Occipital lobe (tissue), 2 donors: ENCODE data around the gene IGSF6. TPM values are rescaled to one million over a fixed set of nuclear protein-coding genes. Genes with fewer than 3 reads are reported as not detected.
"Not testable (repeated sequence)": the region's sequence is repeated elsewhere in the genome, so short reads cannot be mapped to it uniquely, and the experiment has no call there.

ENCODE experiments used
- DNase-seq: peaks from one replicate; lab custom pipeline; 2025; lab: John Stamatoyannopoulos, UW
- total RNA-seq: library from RNA; depleted of rRNA; stranded (reverse); fragments of >200 nt; gene quantifications from one replicate; pipeline ENCODE4 v1.2.3, GENCODE V29; 2014

Gene IGSF6
- total RNA-seq, 1 donor from 2014 or later: 3.1 TPM

DNA sequence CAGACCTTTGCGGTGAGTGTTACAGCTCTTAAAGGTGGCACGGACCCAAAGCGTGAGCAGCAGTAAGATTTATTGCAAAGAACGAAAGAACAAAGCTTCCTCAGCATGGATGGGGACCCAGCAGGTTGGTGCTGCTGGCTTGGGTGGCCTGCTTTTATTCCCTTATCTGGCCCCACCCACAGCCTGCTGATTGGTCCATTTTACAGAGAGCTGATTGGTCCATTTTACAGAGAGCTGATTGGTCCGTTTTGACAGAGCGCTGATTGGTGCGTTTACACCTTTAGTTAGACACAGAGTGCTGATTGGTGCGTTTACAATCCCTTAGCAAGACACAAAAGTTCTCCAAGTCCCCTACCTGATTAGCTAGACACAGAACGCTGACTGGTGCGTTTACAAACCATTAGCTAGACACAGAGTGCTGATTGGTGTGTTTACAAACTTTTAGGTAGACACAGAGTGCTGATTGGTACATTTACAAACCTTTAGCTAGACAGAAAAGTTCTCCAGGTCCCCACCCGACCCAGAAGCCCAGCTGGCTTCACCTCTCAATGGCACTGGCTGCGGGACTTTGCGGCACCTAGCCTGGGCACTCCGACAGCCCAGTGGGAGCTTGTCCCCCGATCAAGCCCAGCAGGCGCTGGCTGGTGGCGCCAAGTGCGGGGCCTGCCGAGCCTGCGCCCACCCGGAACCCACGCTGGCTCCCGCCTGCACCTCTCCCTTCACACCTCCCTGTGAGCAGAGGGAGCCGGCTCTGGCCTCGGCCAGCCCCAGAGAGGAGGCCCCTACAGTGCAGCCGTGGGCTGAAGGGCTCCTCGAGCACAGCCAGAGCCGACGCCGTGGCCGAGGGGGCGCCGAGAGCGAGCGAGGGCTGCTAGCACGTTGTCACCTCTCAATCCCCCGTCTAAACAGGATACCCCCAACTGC is 22.5 kb downstream of the IGSF6 start:
- not testable (repeated sequence) for DNase-seq

DNA sequence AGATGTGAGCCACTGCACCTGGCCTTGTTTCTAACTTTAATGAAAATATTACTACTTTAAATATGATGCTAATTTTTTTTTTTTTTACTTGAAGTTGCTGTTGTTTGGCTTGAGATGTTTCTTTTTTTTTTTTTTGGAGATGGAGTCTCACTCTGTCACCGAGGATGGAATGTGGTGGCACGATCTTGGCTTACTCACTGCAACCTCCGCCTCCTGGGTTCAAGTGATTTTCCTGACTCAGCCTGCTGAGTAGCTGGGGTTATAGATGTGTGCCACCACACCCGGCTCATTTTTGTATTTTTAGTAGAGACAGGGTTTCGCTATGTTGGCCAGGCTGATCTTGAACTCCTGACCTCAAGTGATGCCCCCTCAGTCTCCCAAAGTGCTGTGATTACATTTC is 23.6 kb downstream of the IGSF6 start:
- DNase-seq: no peak

- DNase-seq: no peak
These were observed 24.2 kb downstream of the IGSF6 start for GRCh38 chr16:21628121-21628726.

DNA sequence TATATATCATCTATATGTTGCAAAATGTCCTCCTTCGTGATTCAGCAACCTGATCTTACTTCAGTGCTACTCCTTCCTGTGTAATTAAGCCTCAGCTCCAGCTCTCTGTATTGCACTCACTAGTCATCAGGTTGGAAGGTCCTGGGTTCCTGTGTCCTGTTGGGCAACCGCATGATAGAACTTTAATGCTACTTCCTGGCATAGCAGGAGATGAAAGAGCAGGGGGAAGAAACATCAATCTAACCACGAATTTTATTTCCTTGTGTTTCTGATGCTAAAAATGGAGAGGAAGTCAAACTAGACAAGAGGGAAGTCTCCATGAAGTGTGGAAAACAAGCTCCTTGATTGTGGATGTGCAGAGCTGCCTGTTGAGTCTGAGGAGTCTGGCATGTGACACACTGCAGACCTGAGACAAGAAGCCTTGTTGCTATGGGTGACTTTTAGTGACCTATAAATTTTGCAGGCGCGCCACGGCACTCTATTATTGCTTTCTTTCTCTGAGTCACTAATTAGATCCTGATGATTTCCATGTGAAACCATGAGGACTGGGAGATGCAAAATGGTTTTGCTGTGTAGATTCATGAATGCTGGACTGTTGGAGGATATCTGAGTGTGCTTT is 25.6 kb downstream of the IGSF6 start:
- no peak for DNase-seq

DNA sequence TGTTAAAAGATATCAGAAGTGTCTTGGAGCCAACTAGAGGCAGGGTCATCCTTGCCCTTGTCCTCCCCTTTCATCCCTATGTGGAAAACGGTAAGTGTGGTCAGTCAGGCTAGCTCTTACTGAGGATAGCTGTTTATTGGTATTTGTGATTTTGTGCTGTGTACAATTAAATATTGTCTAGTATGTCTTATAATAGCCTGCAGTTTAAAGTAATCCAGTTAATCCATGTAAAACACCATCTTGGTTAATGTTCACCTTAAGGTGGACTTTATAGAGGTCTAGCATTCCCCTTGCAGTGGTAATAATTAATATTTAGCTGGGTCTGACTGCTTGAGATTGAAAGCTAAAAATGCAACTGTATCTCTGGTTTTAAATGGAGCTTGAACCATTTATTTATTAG is 27.4 kb downstream of the IGSF6 start:
- no peak for DNase-seq

GRCh38 chr16:21622545-21622944 is 29.9 kb downstream of the IGSF6 start:
- DNase-seq: no peak

- DNase-seq: no peak
These were observed 31.8 kb downstream of the IGSF6 start for GRCh38 chr16:21620592-21620991.

- no peak for DNase-seq
These were observed 32.5 kb downstream of the IGSF6 start for GRCh38 chr16:21619765-21620425.

DNA sequence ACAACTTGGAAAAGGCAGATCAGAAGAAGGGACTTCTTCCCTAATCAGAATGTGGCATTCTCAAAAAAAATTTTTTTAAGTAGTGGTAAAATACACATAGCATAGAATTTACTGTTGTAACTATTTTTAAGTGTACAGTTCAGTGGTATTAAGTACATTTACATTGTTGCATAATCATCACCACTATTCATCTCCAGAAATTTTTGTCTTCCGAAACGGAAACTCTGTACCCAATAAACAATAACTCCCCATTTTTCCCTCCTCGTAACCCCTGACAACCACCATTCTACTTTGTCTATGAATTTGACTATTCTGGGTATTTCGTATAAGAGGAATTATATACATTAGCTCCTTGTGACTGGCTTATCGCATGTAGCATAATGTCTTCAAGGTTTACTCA is 34.1 kb downstream of the IGSF6 start:
- no peak for DNase-seq

GRCh38 chr16:21617607-21618006 is 34.8 kb downstream of the IGSF6 start:
- no peak for DNase-seq

DNA sequence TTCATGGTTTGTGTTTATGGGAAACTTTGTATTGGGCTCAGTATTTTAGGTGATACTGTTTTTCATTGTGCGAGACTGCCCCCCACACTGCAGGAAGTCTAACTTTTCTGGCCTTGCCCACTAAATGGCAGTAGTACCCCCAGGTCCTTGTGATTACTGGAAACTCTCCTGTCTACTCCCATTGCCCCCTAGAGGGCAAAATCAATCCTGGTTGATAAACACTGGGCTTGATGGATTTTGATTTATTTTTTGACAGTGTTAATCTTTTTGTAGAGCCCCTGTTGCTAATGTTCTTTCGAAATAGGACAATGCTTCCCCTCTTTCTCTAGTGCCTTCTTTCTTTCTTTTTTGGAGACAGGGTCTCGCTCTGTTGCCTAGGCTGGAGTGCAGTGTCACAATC is 37.5 kb downstream of the IGSF6 start:
- no peak for DNase-seq

DNA sequence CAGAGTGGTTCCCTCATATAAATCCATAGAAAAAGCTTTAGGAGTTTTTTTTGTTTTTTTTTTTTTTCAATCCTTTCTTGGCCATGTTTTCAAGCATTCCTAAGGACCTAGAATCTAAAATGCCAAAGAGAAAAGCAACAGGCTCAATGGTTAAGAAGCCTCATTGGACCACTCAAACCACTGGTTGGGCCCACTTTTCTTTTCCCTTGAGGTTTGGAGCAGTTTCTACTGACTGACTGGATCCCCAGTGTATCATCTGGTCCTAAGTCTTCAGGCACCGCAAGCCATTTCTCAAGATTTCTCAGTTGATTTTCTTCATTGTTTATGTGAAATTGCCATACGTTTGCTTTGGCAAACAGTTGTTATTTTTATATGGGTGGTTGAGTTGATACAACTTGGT is 38.6 kb downstream of the IGSF6 start:
- no peak for DNase-seq

- DNase-seq: no peak
These were observed 39.0 kb downstream of the IGSF6 start for GRCh38 chr16:21613361-21613760.

DNA sequence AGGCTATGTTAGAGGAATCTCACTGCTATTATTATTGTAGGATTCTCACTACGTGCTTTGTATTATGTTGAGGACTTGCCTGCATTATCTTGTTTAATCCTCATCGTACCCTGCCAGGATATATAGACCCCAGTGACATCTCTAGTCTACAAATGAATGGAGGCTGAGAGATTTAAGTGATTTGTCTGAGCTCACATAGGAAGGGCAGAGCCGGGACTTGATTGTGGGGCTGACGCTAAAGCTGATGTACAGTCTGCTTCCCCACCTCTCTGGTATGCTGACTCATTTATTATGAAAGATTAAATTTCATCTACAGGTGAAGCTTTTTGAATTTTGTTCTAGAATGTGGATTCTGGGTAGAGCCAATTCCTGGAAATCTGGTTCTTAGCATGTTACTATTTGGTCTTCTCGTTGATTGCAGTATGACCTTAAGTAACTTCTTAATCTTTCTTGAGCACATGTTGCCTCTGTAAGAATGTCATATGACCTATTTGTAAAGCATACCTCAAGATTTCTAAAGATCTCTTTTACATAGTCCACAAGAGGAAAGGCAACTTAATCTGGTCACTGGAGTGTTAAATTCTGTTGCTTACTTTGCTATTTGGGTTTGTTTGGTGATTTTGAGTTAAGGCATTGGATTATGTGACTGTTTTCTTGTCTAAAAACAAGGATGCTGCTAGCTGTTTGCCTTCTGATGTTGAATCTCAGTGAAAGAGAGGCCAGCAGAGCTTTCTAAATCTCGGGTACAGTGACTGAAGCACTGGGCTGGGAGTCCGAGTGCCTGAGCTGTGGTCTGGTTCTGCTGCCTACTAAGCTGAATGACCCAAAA is 40.6 kb downstream of the IGSF6 start:
- no peak for DNase-seq

GRCh38 chr16:21611198-21611555 is 41.2 kb downstream of the IGSF6 start:
- DNase-seq: no peak

- DNase-seq: no peak
These were observed 41.6 kb downstream of the IGSF6 start for GRCh38 chr16:21610766-21611165.

DNA sequence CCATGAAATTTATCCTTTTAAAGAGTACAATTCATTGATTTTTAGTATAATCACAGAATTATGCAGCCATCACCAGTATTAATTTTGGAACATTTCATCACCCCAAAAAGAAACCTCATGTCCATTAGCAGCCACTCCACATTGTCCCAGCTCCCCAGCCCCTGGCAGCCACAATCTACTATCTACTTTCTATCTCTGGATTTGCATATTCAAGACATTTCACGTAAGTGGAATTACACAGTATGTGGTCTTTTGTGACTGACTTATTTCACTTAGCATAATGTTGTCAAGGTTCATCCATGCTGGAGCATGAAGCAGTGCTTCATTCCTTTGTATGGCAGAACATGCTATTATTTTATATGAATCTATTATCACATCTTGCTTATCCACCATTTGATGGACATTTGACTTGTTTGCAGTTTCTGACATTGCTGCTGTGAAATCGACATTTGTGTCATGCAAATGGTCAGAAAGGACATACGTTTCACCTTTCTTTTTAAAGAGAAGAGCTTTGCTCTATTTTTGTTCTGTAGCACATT is 42.3 kb downstream of the IGSF6 start:
- DNase-seq: no peak

DNA sequence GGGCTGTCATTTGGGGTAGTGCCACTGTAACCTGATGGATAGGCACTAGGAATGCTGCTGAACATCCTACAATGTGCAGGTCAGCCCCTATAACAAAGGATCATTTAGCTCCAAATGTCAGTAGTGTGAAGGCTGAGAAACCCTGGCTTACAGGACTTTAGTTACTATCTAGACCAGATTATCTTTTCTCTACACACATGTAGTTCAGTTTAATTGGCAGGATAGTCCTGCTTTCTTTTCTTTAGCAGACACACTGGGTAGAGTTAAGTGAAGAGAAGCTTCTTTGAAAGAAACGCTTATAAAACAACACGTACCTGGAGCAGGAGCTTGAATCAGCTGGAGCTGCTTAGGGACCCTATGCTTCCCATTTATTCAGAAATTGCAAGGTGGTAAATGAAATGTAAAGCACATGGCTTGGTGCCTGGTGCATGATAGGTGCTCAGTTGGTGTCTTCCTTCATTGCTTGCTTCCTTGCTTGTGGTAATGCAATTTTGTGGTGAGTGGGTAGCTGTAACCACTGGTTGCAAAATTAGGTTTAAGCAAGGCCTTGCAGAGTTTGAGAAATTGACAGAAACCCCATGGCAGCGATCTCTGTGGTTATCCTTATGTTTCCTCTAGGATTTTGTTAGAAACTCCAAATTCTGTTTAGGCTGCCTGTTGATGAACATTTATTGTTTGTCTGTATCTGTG is 43.6 kb downstream of the IGSF6 start:
- no peak for DNase-seq

DNA sequence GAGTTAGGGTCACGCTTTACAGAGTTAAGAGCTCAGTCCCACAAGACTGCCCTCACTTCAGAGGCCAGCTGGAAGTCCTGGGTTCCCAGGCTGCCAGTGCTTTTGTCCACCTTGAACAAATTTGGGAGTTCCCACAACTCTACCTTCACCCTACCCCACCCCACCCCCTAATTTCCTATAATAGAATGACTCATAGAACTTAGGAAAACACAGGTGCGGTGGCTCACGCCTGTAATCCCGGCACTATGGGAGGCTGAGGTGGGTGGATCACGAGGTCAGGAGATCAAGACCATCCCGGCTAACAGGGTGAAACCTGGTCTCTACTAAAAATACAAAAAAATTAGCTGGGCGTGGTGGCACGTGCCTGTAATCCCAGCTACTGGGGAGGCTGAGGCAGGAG is 46.6 kb downstream of the IGSF6 start:
- DNase-seq: not testable (repeated sequence)

GRCh38 chr16:21603928-21604327 is 48.5 kb downstream of the IGSF6 start:
- no peak for DNase-seq
